GM12801 (cell line): ENCODE data around the gene CATSPER1.

Experiments
- TF ChIP-seq, protein P1 (sequence below): IDR thresholded peaks from one replicate; pipeline ENCODE4 v1.5.1; 2011; ENCODE audit warnings: control low read depth; ENCODE audit not compliant: insufficient read length; ENCODE audit errors: extremely low read depth

CATSPER1 gene

DNA sequence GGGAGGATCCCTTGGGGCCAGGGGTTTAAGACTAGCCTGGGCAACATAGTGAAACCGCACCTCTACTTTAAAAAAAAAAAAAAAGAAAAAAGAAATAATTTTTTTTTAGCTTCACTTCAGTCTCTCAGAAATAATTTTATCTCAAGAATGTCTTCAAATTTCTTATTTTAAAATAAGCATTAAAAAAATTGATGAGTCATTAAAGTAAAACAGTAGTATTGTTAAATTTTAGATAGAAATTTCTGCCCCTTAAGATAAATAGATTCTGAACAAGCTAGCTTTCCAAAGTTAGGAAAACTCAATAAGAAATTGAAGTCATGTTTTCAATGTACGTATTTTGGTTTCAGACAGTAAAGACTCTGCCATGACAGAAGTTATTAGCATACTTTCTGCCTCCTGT is 36.1 kb upstream of the CATSPER1 start:
- TF ChIP-seq, protein P1, sequence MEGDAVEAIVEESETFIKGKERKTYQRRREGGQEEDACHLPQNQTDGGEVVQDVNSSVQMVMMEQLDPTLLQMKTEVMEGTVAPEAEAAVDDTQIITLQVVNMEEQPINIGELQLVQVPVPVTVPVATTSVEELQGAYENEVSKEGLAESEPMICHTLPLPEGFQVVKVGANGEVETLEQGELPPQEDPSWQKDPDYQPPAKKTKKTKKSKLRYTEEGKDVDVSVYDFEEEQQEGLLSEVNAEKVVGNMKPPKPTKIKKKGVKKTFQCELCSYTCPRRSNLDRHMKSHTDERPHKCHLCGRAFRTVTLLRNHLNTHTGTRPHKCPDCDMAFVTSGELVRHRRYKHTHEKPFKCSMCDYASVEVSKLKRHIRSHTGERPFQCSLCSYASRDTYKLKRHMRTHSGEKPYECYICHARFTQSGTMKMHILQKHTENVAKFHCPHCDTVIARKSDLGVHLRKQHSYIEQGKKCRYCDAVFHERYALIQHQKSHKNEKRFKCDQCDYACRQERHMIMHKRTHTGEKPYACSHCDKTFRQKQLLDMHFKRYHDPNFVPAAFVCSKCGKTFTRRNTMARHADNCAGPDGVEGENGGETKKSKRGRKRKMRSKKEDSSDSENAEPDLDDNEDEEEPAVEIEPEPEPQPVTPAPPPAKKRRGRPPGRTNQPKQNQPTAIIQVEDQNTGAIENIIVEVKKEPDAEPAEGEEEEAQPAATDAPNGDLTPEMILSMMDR: no peak

DNA sequence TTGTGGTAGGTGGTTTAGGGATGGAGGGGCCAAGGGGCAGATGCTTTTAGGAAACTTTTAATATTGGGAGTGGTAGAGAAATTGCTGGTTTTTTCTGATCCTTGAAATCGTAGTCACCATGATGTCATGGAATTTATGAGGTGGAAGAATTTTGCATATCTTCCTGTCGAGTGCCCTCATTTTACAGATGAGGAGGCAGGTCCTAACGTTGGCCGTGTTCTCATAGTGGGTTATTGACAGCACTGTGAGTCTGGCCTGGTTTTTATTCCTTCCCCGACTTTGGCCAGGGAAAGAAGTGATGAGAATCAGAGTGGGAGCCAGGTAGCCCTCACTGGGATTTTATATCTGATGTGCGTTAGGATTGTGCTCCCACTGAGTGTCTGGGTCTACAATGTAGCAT is 35.0 kb upstream of the CATSPER1 start:
- TF ChIP-seq, protein P1: no peak

DNA sequence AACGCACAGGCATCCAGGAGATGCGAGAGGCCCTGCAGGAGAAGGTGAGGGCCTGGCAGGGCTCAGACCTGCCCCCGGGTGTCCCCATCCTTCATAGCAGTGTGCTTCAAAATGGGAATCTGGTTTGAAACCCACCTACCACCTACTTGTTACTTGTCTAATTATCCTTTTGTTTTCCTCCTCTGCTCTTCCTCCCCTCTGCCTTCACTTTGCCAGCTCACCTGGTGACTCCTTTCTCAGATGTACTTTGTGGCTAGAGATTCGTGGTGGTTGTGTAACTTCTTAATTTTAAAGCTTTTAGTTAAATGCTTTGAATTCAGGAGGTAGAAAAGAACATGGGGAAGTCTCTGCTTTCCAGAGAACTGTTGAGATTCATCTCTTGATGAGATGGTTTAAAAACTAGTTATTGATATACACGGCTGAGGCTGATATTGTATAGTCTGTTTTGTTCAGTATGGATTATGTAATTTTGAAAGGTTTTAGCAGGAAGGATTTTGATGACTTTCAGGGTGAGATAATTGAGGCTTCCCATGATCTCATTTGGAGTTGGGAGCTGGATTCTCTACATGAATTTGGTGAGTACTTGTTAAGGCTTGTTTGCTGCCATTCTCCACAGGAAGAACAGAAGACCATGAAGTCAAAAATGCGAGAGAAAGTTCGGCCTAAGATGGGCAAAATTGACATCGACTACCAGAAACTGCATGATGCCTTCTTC is 33.8 kb upstream of the CATSPER1 start:
- TF ChIP-seq, protein P1: no peak

DNA sequence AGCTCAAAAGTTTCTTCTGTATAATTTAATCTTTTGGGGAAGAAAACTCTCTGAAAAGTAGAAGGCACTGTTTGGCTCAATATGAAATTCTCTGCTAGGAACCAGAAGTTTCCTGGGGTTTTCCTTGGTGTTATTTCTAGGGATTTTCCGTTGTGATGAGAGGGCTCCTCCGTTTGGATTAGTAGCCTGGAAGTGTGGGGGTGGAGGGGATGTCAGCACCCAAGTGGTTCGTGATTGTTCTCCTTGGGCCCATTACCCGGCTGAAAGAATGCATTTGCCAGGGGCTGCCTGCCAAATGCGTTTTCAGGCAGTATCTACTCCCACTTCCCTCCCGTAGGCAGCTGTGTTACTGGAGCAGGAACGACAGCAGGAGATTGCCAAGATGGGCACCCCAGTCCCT is 30.2 kb upstream of the CATSPER1 start:
- TF ChIP-seq, protein P1: no peak

DNA sequence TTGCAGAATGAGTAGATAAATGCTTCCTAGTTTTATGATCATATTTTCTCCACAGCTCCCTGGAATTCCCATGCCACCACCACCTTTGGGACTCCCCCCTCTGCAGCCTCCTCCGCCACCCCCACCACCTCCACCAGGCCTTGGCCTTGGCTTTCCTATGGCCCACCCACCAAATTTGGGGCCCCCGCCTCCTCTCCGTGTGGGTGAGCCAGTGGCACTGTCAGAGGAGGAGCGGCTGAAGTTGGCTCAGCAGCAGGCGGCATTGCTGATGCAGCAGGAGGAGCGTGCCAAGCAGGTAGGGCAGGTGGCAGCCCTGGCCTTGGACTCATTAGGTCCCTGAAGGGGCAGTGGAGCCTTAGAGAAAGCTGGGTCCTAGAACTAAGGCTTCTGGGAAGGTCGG is 28.7 kb upstream of the CATSPER1 start:
- TF ChIP-seq, protein P1: no peak

DNA sequence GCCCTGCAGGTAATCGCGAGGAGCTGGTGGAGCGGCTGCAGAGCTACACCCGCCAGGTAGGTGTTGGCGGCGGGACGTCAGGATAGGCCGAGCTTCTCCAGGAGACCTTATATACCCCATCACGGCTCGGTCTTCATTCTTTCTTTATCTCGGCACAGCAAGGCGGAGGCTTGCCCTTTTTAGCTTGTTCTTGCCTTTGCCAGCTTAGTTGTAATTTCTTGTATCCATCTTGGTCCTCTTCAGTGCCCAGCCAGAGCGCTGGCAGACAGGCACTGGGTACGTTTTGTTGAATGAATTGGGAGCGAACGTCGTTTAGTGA is 26.3 kb upstream of the CATSPER1 start:
- TF ChIP-seq, protein P1: no peak

DNA sequence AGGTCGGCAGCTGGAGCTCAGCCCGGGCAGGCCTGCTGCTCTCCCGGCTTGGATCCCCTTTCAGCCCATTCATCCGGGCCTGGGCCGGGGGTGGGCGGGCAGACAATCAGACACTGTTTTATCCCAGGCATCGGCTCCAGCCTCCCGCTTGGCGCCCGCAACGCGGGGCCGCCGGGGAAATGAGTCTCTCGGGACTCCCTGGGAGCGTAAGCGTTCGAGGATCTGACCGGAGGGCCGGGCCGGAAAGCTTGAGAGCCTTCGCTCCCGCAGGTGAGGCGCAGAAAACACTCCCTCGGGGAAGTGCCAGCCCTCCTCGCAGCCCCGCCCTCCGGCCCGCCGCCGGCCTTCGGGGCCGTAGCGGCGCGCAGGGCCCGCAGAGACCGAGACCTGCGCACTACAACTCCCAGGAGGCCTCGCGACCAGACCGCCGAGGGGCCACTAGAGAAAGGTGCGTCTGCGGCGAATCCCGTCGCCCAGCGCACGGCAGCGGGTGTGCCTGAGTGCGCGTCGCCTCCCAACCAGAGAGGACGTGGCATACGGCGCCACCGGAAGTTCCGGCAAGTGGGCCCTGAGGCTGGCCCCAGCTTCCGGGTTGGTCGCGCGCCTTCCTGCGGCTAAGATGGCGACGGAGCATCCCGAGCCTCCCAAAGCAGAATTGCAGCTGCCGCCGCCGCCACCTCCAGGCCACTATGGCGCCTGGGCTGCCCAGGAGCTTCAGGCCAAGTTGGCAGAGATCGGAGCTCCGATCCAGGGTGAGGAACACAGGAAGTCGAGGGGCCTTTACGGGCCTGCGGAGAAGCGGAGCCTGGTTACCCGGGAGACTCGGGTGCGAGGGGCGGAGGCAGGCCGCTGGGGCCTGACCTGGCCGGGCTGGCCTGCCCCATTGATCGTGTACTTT is 25.7 kb upstream of the CATSPER1 start, which contains the start of gene SF3B2:
TSS of gene SF3B2 (plus strand) at position 599 of the 898 bp plus-strand sequence. CDS start at position 620, 21 bp downstream.
- TF ChIP-seq, protein P1: no peak
